ENCODE measurements around the gene EZR.

DNA sequence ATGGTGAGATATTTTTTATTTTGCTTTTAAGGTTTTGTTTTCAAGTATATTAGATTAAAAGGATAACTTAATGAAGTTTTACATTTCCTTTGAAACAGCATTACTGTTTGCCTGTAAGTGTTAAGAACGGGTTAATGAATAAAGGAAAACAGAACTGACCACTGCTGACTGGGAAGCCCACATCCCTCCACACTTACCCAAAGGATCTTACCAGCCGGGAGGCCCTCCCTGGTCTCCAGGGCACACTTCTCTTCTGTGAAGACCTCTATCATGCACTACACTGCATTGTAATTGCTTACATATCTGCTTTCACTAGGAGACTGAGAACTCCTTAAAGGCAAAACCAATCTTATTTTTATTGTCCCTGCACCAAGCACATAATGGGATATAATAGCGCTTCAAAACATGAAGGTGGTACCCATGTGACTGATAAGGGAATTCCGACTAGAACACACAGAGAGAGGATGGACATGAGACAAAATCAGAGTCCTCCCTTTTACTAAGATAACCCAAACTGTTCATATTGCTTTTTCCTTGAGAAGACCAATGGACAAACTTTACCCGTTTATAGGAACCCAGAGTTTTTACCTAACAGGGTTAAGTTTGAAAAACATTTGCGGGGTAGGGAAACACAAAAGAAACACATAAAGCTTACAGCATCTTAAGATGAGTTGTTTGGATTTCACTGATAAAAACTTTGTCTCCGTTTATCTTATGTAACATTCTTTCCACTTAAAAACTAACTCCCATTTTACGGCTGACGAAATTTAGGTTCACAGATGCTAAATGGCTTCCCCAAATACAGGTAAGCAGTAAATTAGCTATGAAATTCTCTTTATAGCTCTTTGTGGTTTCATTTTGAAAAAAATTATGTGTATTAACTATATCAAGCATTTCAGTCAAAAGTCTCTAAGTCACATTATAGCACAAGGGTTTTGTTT, 8.7 kb downstream of the EZR start:
- TF ChIP-seq BHLHE40 (IDR thresholded peaks at IDR 0.05; ENCODE audit: borderline replicate concordance in 1 of 2, low read depth in 2 of 2, low read length in 1 of 2) (no peak), SREBF2 (IDR thresholded peaks at IDR 0.05; ENCODE audit: low read length) (no peak), CREB1 (IDR thresholded peaks at IDR 0.05; ENCODE audit: low read depth) (no peak), TAF1 (IDR thresholded peaks at IDR 0.05; ENCODE audit: borderline replicate concordance, low read depth, low read length) (no peak), SIX5 (IDR thresholded peaks at IDR 0.05; ENCODE audit: low read depth, low read length, severe bottlenecking) (no peak), MAX (IDR thresholded peaks at IDR 0.05; ENCODE audit: low read depth, low read length) (no peak), POLR2A (IDR thresholded peaks at IDR 0.05; ENCODE audit: low read depth, low read length) (no peak), EZH2 (IDR thresholded peaks at IDR 0.05; ENCODE audit: borderline replicate concordance, control insufficient read depth, low read depth, low read length) (no peak), MYC (IDR thresholded peaks at IDR 0.05; ENCODE audit: insufficient read depth, insufficient read length, insufficient replicate concordance, low read length, severe bottlenecking) (no peak), POLR2AphosphoS5 (IDR thresholded peaks at IDR 0.05; ENCODE audit: low read length) (peak; percentile 55; the same call in 1 of the 2 replicates), KDM1A (IDR thresholded peaks at IDR 0.05; ENCODE audit: borderline replicate concordance) (no peak), TCF12 (IDR thresholded peaks at IDR 0.05; ENCODE audit: low read depth, low read length) (no peak)
- TF ChIP-seq, protein P1, sequence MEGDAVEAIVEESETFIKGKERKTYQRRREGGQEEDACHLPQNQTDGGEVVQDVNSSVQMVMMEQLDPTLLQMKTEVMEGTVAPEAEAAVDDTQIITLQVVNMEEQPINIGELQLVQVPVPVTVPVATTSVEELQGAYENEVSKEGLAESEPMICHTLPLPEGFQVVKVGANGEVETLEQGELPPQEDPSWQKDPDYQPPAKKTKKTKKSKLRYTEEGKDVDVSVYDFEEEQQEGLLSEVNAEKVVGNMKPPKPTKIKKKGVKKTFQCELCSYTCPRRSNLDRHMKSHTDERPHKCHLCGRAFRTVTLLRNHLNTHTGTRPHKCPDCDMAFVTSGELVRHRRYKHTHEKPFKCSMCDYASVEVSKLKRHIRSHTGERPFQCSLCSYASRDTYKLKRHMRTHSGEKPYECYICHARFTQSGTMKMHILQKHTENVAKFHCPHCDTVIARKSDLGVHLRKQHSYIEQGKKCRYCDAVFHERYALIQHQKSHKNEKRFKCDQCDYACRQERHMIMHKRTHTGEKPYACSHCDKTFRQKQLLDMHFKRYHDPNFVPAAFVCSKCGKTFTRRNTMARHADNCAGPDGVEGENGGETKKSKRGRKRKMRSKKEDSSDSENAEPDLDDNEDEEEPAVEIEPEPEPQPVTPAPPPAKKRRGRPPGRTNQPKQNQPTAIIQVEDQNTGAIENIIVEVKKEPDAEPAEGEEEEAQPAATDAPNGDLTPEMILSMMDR (IDR thresholded peaks at IDR 0.05 in 2 of 3, conservative IDR thresholded peaks at IDR 0.05 in 1 of 3; ENCODE audit: control insufficient read depth in 2 of 3, extremely low read depth in 1 of 3, insufficient read depth in 1 of 3, low read depth in 3 of 3, low read length in 3 of 3): no peak
